HepG2 (cell line): Measurements from ENCODE around the gene EFEMP2. TPM values are rescaled to one million over a fixed set of nuclear protein-coding genes. Genes with fewer than 3 reads are reported as not detected.

ENCODE experiments used
- GLMP ChIP-seq: sonication (generic); formaldehyde crosslinking; IDR thresholded peaks from 2 replicates; pipeline ENCODE4 v1.9.0; 2021; ENCODE audit warnings: missing genetic modification reagents, mild to moderate bottlenecking, borderline replicate concordance
- HOMEZ ChIP-seq: IDR thresholded peaks from 2 replicates; pipeline ENCODE4 v1.6.1; 2016; ENCODE audit warnings: low read depth
- KAT8 ChIP-seq: IDR thresholded peaks from 2 replicates; pipeline ENCODE4 v1.6.1; 2016; ENCODE audit warnings: missing genetic modification reagents, missing compliant biosample characterization
- MBNL3 ChIP-seq: fragments of 250-450 bp; sonication (Bioruptor Pico); conservative IDR thresholded peaks from 2 replicates; pipeline ENCODE4 v1.8.0; 2022; ENCODE audit warnings: mild to moderate bottlenecking, inconsistent platforms
- MED13 ChIP-seq: sonication (generic); formaldehyde crosslinking; IDR thresholded peaks from 2 replicates; pipeline ENCODE4 v1.5.0; 2020; ENCODE audit warnings: missing genetic modification reagents
- MTA1 ChIP-seq: sonication (generic); formaldehyde crosslinking; IDR thresholded peaks from 2 replicates; pipeline ENCODE4 v1.4.0; 2020; ENCODE audit warnings: missing genetic modification reagents, mild to moderate bottlenecking, borderline replicate concordance
- NBN ChIP-seq: fragments of 450-650 bp; conservative IDR thresholded peaks from 2 replicates; pipeline ENCODE4 v1.6.1; 2017
- NFE2 ChIP-seq: sonication (generic); formaldehyde crosslinking; IDR thresholded peaks from 2 replicates; pipeline ENCODE4 v1.4.0; 2020; ENCODE audit warnings: missing genetic modification reagents
- NFKBIZ ChIP-seq: IDR thresholded peaks from 2 replicates; pipeline ENCODE4 v1.6.1; 2018; ENCODE audit warnings: missing genetic modification reagents, missing compliant biosample characterization
- NKX3-1 ChIP-seq: sonication (generic); formaldehyde crosslinking; IDR thresholded peaks from 2 replicates; pipeline ENCODE4 v1.5.0; 2020; ENCODE audit warnings: missing genetic modification reagents
- NR3C1 ChIP-seq: sonication (generic); formaldehyde crosslinking; IDR thresholded peaks from 2 replicates; pipeline ENCODE4 v1.4.0; 2020; ENCODE audit warnings: missing genetic modification reagents
- RXRA ChIP-seq: sonication (generic); formaldehyde crosslinking; IDR thresholded peaks from 2 replicates; pipeline ENCODE4 v1.5.1; 2020; ENCODE audit warnings: missing genetic modification reagents
- TCF7 ChIP-seq: sonication (generic); IDR thresholded peaks from 2 replicates; pipeline ENCODE4 v1.6.1; 2016; ENCODE audit warnings: antibody characterized with exemption, low read depth
- TEAD2 ChIP-seq: sonication (generic); formaldehyde crosslinking; IDR thresholded peaks from 2 replicates; pipeline ENCODE4 v1.9.0; 2021; ENCODE audit warnings: missing genetic modification reagents
- THAP8 ChIP-seq: sonication (generic); formaldehyde crosslinking; IDR thresholded peaks from 2 replicates; pipeline ENCODE4 v1.5.1; 2020; ENCODE audit warnings: missing genetic modification reagents, mild to moderate bottlenecking, borderline replicate concordance
- XRCC5 ChIP-seq: fragments of 200-400 bp; formaldehyde crosslinking; optimal IDR thresholded peaks from 2 replicates; pipeline ENCODE3; 2017; ENCODE audit warnings: mild to moderate bottlenecking, low read length
- ZFP91 ChIP-seq: sonication (generic); formaldehyde crosslinking; IDR thresholded peaks from 2 replicates; pipeline ENCODE4 v1.9.0; 2022; ENCODE audit warnings: missing genetic modification reagents, mild to moderate bottlenecking, borderline replicate concordance
- ZNF18 ChIP-seq: sonication (generic); formaldehyde crosslinking; IDR thresholded peaks from 2 replicates; pipeline ENCODE4 v1.8.0; 2022; ENCODE audit warnings: mild to moderate bottlenecking, missing genetic modification reagents; ENCODE audit not compliant: insufficient replicate concordance
- ZNF275 ChIP-seq: sonication (generic); formaldehyde crosslinking; IDR thresholded peaks from 2 replicates; pipeline ENCODE4 v1.8.0; 2022; ENCODE audit warnings: missing genetic modification reagents, mild to moderate bottlenecking, inconsistent platforms, borderline replicate concordance
- ZNF331 ChIP-seq: sonication (generic); formaldehyde crosslinking; IDR thresholded peaks from 2 replicates; pipeline ENCODE4 v1.4.0; 2020; ENCODE audit warnings: missing genetic modification reagents
- ZNF740 ChIP-seq: sonication (generic); formaldehyde crosslinking; IDR thresholded peaks from 2 replicates; pipeline ENCODE4 v1.4.0; 2020; ENCODE audit warnings: missing genetic modification reagents
- ZNF891 ChIP-seq: sonication (generic); formaldehyde crosslinking; IDR thresholded peaks from 2 replicates; pipeline ENCODE4 v1.5.0; 2020; ENCODE audit warnings: mild to moderate bottlenecking, missing genetic modification reagents
- polyA plus RNA-seq, 8 experiments: library from polyadenylated mRNA; depleted of rRNA in 3 of 8; stranded (reverse) in 7 of 8; unstranded in 1 of 8; fragments of >200 nt; fragmentation: Illumina TruSeq in 4 of 8; extraction: Trizol in 4 of 8; gene quantifications; 2 replicates each; pipeline versions ENCODE4 v1.2.1 to v1.2.3, GENCODE V29; 2011 to 2016; ENCODE audit warnings: low read depth in 4 of 8, missing spikeins in 1 of 8, mixed read lengths in 1 of 8; ENCODE audit not compliant: insufficient read depth in 1 of 8
- total RNA-seq, 5 experiments: library from RNA; depleted of rRNA; stranded (reverse); fragments of >200 nt; fragmentation: Illumina TruSeq; extraction: Trizol; gene quantifications; 2 replicates each; pipeline ENCODE4 v1.2.3, GENCODE V29; 2016; ENCODE audit warnings: low read depth in 1 of 5

Gene EFEMP2
- total and polyA plus RNA-seq, 2 of the 13 experiments (the other 11 are each of a cell fraction or from before 2014, with no cell fraction given): 7.4 to 29.7 TPM

- peak; percentile 79 for TF ChIP-seq ZNF275
- no peak for TF ChIP-seq NFKBIZ (CRISPR knock-in tag)
- TF ChIP-seq TCF7: no peak
- peak; percentile 83 for TF ChIP-seq ZNF331 (CRISPR knock-in tag)
- TF ChIP-seq GLMP: no peak
- TF ChIP-seq NKX3-1 (CRISPR knock-in tag): peak; percentile 89
- TF ChIP-seq HOMEZ (CRISPR knock-in tag): no peak
- TF ChIP-seq NFE2 (CRISPR knock-in tag): no peak
- TF ChIP-seq RXRA (CRISPR knock-in tag): peak; percentile 49
- TF ChIP-seq ZNF891 (CRISPR knock-in tag): no peak
- no peak for TF ChIP-seq NR3C1 (CRISPR knock-in tag)
- TF ChIP-seq THAP8 (CRISPR knock-in tag): no peak; the same call in 1 of the 2 replicates
- TF ChIP-seq ZNF18 (CRISPR knock-in tag): peak; percentile 47
- TF ChIP-seq NBN: no peak
- TF ChIP-seq XRCC5: peak; percentile 95
- TF ChIP-seq MED13 (CRISPR knock-in tag): no peak
- TF ChIP-seq KAT8 (CRISPR knock-in tag): peak; percentile 96
- TF ChIP-seq MTA1 (CRISPR knock-in tag): 0 out of 2 replicates have a peak, but pooled peaks have one; percentile 10
- no peak for TF ChIP-seq MBNL3 (CRISPR knock-in tag)
- no peak for TF ChIP-seq TEAD2
- peak; percentile 83; the same call in 1 of the 2 replicates for TF ChIP-seq ZFP91 (CRISPR knock-in tag)
- TF ChIP-seq ZNF740: no peak
Observed at GRCh38 chr11:65860278-65861164, 12.1 kb downstream of the EFEMP2 start, which contains the start of gene MUS81 (continued).
